Neuron (in vitro differentiated cells): ENCODE data around the gene KLHDC4.
"Not testable (repeated sequence)": the region's sequence is repeated elsewhere in the genome, so short reads cannot be mapped to it uniquely, and the experiment has no call there.

Source experiments
- H2AFZ ChIP-seq: one replicate; pipeline ENCODE4 v1.6.1; 2013; ENCODE audit warnings: low read depth, mild to moderate bottlenecking, inconsistent platforms, low read length, moderate library complexity
- H3K27me3 ChIP-seq: one replicate; pipeline ENCODE4 v1.6.1; 2013; ENCODE audit warnings: low read length; ENCODE audit not compliant: insufficient read depth
- H3K36me3 ChIP-seq: one replicate; pipeline ENCODE4 v1.6.1; 2013; ENCODE audit warnings: low read length; ENCODE audit not compliant: insufficient read depth
- H3K4me1 ChIP-seq: one replicate; pipeline ENCODE4 v1.6.1; 2013; ENCODE audit warnings: low read length; ENCODE audit not compliant: insufficient read depth
- H3K4me3 ChIP-seq: 2 replicates; pipeline ENCODE4 v1.5.1; 2013; ENCODE audit warnings: mild to moderate bottlenecking, low read length, moderate library complexity
- H3K9me3 ChIP-seq: one replicate; pipeline ENCODE4 v1.6.1; 2013; ENCODE audit warnings: low read length

Gene KLHDC4

DNA sequence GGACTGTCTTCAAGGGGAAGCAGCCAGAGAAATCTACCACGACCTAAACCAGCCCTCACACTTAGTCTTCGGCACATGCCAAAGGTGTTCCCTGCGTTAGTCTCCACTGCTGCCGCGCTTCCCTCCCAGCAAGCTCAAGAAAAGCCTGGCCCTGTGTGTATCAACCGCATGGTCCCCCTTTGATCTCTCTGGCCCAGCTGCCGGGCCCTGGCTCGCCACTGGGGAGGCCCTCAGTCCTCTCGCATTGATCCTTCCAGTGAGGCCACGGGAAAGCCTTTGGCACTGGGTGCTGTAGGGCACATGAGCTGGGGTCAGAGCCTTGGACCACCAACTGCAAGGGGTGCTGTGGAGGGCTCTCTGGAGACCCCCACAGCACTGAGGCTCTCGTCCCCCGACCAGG, 29.6 kb upstream of the KLHDC4 start:
- Histone ChIP-seq H3K36me3 (no peaks in the 10 kb centered on the region), H3K9me3 (peaks cover 2% of the 10 kb centered on the region), H3K27me3 (no peaks in the 10 kb centered on the region), H3K4me1 (no peaks in the 10 kb centered on the region), H3K4me3 (no peak overlapping the region), H2AFZ (no peak overlapping the region)

DNA sequence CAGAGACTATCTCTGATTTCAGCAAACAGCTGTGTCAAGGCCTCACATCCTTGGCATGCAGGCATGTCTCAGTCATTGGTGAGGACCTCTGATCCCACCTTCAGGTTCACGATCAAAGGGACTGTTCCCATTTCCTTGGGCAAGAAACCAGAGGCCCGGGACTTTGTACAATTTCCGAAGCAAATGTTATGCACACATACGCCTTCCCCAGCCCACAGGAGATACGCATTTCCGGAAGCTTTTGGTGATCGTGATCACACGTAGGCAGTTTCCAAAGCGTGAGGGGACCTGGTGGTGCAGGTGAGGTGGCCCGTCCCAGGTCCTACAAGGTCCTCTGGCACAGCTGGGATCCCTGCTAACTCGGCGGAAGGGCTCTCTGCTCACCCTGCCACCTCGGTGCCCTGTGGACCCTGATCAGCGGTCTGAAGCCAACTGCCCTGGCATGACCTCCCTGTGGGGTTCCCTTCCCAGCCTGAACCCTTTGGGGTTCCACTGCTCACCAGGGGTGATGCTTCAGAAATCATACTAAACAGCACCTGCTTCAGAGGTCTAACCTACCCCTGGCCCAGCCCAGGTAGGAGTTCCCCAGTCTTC, 28.8 kb upstream of the KLHDC4 start:
- Histone ChIP-seq H3K4me3 (no peak overlapping the region), H2AFZ (no peak overlapping the region), H3K9me3 (peaks cover 1% of the 10 kb centered on the region), H3K36me3 (no peaks in the 10 kb centered on the region), H3K27me3 (no peaks in the 10 kb centered on the region), H3K4me1 (no peaks in the 10 kb centered on the region)

DNA sequence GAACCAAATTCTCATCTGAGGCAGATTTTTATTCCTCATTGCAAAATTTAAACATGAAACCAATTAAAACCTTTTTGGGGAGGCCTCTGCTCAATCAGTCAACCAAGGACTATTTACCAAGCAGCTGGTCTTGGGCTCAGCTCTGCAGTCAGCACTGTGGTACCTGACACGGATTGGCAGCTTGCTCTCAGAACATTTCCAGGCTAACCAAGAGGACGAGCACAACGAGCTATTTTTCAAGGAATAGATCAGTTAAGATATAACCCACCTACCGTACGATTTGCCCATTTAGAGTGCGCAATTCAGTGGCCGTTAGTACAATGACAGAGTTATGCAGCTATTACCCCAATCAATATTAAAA, 26.4 kb upstream of the KLHDC4 start:
- H3K4me3 ChIP-seq, result no peak overlapping the region
- no peak overlapping the region for H2AFZ ChIP-seq
- no peaks in the 10 kb centered on the region for H3K36me3 ChIP-seq
- H3K9me3 ChIP-seq, result no peaks in the 10 kb centered on the region
- no peaks in the 10 kb centered on the region for H3K4me1 ChIP-seq
- no peaks in the 10 kb centered on the region for H3K27me3 ChIP-seq

DNA sequence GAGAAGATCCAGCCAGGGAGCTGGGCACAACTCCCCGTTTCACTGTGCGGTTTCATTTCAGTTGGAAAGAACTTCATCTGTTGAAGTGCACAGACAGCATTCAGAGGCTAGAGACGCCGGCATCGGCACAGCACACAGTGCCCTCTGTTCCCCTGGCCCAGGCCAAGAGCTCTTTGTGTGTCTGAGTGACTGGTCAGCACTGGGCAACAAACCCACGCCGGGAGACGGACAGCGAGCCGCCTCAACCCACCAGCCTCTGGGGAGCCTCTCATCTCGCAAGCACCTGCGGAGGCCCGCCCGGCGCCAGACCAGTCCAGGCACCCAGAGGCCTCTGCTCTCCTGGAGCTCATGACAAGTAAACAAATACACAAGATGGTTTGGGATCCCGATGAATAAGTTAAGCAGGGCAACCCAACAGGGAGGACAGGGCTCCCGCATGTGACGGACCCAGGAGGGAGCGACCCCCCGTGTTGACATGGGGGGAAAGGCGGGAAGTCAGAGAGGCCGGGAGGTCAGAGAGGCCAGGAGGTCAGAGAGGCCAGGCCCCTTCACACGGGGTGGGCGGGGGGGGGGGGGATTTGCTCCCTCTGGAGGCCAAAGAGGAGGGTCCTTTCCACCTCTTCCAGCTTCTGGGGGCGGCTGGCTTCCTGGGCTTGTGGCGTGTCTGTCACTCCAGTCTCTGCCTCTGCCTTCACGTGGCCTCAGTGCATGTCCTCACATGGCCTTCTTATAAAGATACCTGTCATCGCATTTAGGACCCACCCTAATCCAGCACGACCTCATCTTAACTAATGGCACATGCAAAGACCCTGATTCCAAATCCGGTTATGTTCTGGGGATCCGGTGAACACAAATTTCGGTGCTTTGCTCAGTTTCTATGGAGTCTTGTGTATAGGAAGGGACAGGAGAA, 25.8 kb upstream of the KLHDC4 start:
- Histone ChIP-seq H3K9me3 (no peaks in the 10 kb centered on the region), H3K4me1 (no peaks in the 10 kb centered on the region), H2AFZ (no peak overlapping the region), H3K27me3 (no peaks in the 10 kb centered on the region), H3K36me3 (no peaks in the 10 kb centered on the region), H3K4me3 (no peak overlapping the region)

DNA sequence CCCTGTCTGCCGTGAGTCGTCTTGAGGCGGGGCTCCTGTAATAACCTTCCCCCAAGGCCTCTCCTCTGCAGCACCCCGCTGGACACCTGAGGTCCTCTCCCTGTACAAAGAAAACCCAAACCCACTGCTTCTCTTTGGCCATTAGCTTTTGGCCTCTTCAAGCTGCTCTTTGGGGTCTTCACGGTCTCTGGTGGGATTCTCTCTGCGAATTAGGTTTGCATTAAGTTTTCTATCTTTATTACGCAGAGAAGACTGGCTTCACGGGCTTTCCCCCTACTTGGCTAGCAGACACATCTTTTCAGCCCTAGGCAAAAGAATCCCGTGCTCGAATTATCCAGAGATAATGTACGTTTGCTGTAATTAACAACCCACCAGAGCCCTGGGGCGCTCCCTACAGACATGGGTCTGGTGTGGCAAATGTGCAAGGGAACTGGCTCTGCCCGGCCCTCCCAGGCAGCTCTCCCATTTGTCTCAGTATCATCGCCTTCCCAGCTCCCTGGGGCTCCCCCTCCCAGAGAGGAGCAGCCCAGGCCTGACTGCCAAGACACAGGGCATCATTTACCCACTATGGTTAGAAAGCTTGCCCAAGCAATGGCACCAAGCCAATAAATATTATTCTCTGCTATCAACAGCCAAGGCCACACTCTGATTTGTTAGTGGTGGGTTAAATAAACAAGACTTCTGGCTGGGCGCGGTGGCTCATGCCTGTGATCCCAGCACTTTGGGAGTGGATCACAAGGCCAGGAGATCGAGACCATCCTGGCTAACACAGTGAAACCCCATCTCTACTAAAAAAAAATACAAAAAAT, 24.7 kb upstream of the KLHDC4 start:
- Histone ChIP-seq H3K27me3 (no peaks in the 10 kb centered on the region), H3K36me3 (no peaks in the 10 kb centered on the region), H2AFZ (no peak overlapping the region), H3K9me3 (no peaks in the 10 kb centered on the region), H3K4me3 (no peak overlapping the region), H3K4me1 (no peaks in the 10 kb centered on the region)

DNA sequence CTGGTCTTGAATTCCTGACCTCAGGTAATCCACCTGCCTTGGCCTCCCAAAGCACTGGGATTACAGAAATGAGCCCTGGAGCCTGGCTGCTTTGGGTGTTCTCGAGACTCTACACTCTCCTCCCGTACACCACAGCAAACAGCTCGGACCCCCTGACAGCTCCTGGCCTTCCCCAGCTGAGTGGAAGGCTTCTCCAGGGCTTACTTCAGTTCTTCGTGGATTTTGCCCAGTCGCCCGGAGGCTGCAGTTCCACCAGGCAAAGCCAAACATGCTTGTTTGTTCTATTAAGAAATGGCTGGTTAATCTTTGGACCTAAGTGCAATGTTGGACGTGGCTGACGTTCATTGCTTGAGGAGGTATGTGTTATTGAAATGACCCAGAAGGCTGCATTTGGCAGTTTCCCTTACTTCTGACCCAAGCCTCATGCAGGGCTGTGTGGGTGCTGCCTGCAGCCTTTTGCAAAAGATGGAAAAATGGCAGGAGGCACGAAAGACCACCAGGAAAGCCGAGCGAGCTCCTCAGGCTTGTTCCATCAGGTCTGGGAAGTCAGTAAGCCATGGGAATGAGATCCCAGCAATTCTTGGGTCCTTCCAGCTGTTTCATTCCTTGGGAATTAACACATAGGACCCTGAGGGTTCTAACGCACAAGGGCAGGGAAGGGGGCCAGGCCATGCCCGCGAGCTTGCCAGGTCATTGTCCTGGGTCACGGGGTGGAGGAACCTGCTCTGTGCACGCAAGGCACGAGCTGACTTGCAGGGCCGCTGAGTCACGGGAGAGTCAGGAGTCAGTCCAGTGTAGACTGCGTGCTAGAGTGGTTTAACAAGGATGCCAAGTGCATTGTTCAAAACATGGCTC, 23.9 kb upstream of the KLHDC4 start:
- no peaks in the 10 kb centered on the region for H3K9me3 ChIP-seq
- no peaks in the 10 kb centered on the region for H3K36me3 ChIP-seq
- H3K4me3 ChIP-seq, result no peak overlapping the region
- H3K27me3 ChIP-seq, result no peaks in the 10 kb centered on the region
- no peak overlapping the region for H2AFZ ChIP-seq
- no peaks in the 10 kb centered on the region for H3K4me1 ChIP-seq

DNA sequence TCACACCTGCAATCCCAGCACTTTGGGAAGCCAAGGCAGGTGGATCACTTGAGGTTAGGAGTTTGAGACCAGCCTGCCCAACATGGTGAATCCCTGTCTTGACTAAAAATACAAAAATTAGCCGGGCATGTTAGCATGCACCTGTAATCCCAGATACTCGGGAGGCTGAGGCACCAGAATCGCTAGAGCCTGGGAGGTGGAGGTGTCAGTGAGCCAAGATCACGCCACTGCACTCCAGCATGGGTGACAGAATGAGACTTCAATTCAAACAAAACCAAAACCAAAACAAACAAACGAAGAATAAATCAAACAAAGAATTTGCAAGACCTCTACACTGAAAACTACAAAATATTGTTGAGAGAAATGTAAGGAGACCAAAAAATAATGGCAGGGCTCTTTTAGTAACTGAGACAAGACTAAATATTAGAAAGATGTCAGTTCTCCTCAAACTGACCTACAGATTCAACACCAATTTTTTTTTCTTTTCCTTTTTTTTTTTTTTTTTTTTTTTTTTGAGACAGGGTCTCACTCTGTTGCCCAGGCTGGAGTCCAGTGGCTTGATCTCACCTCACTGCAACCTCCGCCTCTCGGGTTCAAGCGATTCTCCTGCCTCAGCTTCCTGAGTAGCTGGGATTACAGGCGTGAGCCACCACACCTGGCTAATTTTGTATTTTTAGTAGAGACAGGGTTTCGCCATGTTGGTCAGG, 23.1 kb upstream of the KLHDC4 start:
- H3K27me3 ChIP-seq, H3K4me1 ChIP-seq, H3K4me3 ChIP-seq, H2AFZ ChIP-seq, H3K9me3 ChIP-seq, H3K36me3 ChIP-seq: not testable (repeated sequence)

DNA sequence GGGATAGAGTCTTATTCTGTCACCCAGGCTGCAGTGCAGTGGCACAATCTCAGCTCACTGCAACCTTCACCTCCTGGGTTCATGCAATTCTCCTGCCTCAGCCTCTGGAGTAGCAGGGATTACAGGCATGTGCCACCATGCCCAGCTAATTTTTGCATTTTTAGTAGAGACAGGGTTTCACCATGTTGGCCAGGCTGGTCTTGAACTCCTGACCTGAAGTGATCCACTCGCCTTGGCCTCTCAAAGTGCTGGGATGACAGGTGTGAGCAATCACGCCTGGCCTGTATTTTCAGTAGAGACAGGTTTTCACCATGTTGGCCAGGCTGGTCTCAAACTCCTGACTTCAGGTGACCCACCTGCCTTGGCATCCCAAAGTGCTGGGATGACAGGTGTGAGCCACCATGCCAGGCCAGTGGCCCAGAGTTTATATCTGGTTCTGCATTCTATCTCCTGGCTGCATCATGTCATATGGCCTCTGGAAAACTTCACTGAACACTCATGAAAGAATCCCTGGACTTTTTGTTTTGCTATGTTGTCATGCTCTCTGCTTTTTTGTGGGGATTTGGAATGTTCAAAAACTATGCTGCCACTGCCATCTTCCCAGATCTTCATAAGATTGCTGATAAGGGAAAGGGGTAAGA, 21.8 kb upstream of the KLHDC4 start:
- H3K36me3 ChIP-seq, H3K4me1 ChIP-seq, H3K4me3 ChIP-seq, H3K9me3 ChIP-seq, H3K27me3 ChIP-seq, H2AFZ ChIP-seq: not testable (repeated sequence)

DNA sequence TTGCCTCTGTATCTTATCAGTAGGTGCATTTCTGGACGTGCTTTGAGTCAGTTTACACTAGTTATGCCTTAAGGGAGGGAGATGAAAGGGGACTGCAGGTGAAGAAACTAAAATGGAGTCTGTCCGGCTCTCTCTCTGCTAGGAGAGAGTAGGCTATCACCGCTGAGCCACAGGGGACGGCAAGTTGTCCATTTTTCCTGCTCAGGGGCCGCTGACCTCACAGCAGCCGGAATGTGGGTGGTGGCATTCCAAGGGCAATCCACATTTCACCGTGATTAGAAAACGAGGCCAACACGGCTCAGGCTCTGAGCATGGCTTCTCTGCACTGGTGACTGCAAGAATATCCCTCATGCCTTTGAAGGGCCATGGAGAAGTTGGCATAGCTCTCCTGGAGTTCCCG, 19.0 kb upstream of the KLHDC4 start:
- Histone ChIP-seq H3K4me3 (no peak overlapping the region), H3K27me3 (no peaks in the 10 kb centered on the region), H3K36me3 (no peaks in the 10 kb centered on the region), H2AFZ (no peak overlapping the region), H3K9me3 (no peaks in the 10 kb centered on the region), H3K4me1 (no peaks in the 10 kb centered on the region)

DNA sequence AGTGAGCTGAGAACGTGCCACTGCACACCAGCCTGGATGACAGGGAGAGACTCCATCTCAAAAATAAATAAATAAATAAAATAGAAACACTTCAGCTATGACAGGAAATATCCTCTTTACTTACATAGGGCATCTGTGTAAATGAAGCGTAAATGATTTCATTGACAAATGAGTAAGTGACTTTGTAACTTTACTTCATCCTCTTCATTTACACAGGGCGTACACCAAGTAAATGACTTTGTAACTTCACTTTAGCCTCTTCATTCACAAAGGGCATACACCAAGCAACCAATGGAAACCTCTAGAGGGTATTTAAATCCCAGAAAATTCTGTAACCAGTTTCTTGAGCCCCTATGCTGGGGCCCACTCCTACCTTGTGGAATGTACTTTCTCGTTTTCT, 16.2 kb upstream of the KLHDC4 start:
- no peak overlapping the region for H3K4me3 ChIP-seq
- no peaks in the 10 kb centered on the region for H3K36me3 ChIP-seq
- H3K4me1 ChIP-seq, result peaks cover 4% of the 10 kb centered on the region
- H3K27me3 ChIP-seq, result no peaks in the 10 kb centered on the region
- no peaks in the 10 kb centered on the region for H3K9me3 ChIP-seq
- no peak overlapping the region for H2AFZ ChIP-seq

DNA sequence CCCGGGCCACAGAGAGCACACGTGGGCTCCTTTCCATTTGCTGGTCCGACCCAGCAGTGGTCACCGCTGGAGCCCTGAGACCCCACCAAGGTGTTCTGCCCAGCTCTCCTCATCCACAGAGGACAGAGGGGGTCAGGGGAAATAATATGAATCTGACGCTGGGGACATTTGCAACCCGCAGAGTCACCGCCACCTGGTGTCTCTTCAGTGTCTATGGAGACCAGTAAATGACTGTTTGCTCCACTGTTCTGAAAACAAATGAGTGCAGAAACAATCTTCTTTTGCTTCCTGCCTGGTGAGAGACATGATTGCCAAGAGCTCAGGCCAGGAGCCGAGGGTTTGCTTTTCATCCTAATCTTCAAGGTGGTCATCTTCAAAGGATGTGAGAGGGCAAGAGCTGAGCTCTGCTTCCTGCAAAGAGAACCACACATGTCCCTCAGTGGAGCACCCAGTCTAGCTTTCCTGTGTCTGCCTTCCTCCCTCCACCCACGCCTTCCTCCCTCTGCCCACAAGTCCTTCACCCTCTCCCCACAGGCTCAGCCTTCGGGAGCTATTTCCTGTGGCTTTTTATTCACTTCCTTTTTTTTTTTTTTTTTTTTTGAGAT, 14.7 kb upstream of the KLHDC4 start:
- Histone ChIP-seq H3K36me3 (no peaks in the 10 kb centered on the region), H3K9me3 (no peaks in the 10 kb centered on the region), H2AFZ (no peak overlapping the region)

More for the DNA sequence above, 14.7 kb upstream of the KLHDC4 start:
- no peaks in the 10 kb centered on the region for H3K27me3 ChIP-seq
- H3K4me3 ChIP-seq, result no peak overlapping the region
- H3K4me1 ChIP-seq, result peaks cover 4% of the 10 kb centered on the region
